Measurements from ENCODE around the gene OR2B2. TPM values are rescaled to one million over a fixed set of nuclear protein-coding genes. Genes with fewer than 3 reads are reported as not detected.

Gene OR2B2
- total RNA-seq, 1 experiment from 2014 or later, result not detected

DNA sequence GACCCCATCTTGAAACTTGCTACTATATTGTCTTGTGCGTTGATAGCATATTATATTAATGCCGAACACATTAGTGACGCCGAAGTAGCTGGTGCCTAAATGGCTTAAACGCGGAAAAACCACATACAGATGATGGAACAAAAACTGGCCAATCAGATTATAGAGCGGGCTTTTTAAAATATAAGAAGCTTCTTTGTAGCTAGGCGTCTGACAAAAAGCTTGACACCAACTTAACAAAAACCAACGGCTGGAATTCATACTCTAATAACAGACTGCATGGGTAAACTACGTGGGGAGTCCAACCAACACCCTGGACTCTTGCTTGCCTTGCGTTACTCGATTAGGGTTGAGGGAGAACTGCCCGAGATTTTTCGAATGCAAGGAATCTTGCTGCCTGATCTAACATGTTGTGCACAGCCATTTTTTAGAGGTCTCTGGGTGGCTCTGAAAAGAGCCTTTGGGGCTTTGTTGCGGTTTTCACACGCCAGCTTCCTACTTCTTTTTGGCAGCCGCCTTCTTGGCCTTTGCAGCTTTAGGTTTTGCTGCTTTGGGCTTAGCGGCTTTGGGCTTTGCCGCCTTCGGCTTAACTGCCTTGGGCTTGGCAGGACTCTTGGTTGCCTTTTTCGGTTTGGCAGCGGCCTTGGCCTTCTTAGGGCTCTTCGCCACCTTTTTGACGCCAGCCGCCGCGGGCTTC, 45.7 kb downstream of the OR2B2 start:
- Mint-ChIP-seq H3K27ac (peak overlapping the region; percentile 100), H3K36me3 (peaks cover 11% of the 10 kb centered on the region; the same call in 1 of the 2 replicates), H3K27me3 (ENCODE audit: low read depth) (peaks cover 4% of the 10 kb centered on the region; the same call in 1 of the 2 replicates), H3K4me3 (peak overlapping the region; percentile 97), H3K9me3 (peaks cover 13% of the 10 kb centered on the region), H3K4me1 (peaks cover 37% of the 10 kb centered on the region)
- POLR2A ChIA-PET, result interaction anchor here (0.6 to 12.2 kb wide), 36 partner anchors 8 to 1846 kb away, joined by 3 to 817 read pairs (median 14); a partner anchor contains a TSS
- DNase-seq (ENCODE audit: low spot score) (no peak), ATAC-seq (peak; percentile 7)
- CTCF ChIA-PET, result interaction anchor here (1.3 to 4.3 kb wide), 5 partner anchors 23 to 30 kb away, joined by 5 to 17 read pairs (median 5); a partner anchor contains a TSS
- TF ChIP-seq MXD4 (CRISPR knock-in tag; IDR thresholded peaks at IDR 0.05; ENCODE audit: borderline replicate concordance) (no peak), ZNF317 (CRISPR knock-in tag; IDR thresholded peaks at IDR 0.05; ENCODE audit: borderline replicate concordance, low read depth) (peak; percentile 7; the same call in 1 of the 2 replicates), EMX1 (CRISPR knock-in tag; IDR thresholded peaks at IDR 0.05) (peak; percentile 99; the same call in 1 of the 2 replicates), ZNF219 (CRISPR knock-in tag; IDR thresholded peaks at IDR 0.05; ENCODE audit: borderline replicate concordance) (no peak), ATF1 (CRISPR knock-in tag; IDR thresholded peaks at IDR 0.05) (no peak; the same call in 1 of the 2 replicates), IRF2 (CRISPR knock-in tag; IDR thresholded peaks at IDR 0.05; ENCODE audit: borderline replicate concordance, low read depth) (no peak), HMGA2 (CRISPR knock-in tag; IDR thresholded peaks at IDR 0.05) (no peak), NR3C1 (CRISPR knock-in tag; conservative IDR thresholded peaks at IDR 0.05; ENCODE audit: low read depth) (no peak), NFE2L1 (CRISPR knock-in tag; IDR thresholded peaks at IDR 0.05) (no peak), ZNF121 (CRISPR knock-in tag; IDR thresholded peaks at IDR 0.05) (no peak), SMAD4 (CRISPR knock-in tag; IDR thresholded peaks at IDR 0.05) (peak; percentile 24; the same call in 1 of the 2 replicates), GRHL2 (CRISPR knock-in tag; IDR thresholded peaks at IDR 0.05; ENCODE audit: insufficient replicate concordance, severe bottlenecking) (no peak), FOXK1 (CRISPR knock-in tag; IDR thresholded peaks at IDR 0.05) (no peak), ZNF396 (CRISPR knock-in tag; IDR thresholded peaks at IDR 0.05; ENCODE audit: borderline replicate concordance) (no peak), TP53 (CRISPR knock-in tag; IDR thresholded peaks at IDR 0.05) (no peak), ZNF138 (CRISPR knock-in tag; conservative IDR thresholded peaks at IDR 0.05) (no peak)
- TF ChIP-seq, protein P1, sequence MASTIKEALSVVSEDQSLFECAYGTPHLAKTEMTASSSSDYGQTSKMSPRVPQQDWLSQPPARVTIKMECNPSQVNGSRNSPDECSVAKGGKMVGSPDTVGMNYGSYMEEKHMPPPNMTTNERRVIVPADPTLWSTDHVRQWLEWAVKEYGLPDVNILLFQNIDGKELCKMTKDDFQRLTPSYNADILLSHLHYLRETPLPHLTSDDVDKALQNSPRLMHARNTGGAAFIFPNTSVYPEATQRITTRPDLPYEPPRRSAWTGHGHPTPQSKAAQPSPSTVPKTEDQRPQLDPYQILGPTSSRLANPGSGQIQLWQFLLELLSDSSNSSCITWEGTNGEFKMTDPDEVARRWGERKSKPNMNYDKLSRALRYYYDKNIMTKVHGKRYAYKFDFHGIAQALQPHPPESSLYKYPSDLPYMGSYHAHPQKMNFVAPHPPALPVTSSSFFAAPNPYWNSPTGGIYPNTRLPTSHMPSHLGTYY (CRISPR knock-in tag; IDR thresholded peaks at IDR 0.05), result no peak; the same call in 1 of the 2 replicates
- TF ChIP-seq, protein P2, sequence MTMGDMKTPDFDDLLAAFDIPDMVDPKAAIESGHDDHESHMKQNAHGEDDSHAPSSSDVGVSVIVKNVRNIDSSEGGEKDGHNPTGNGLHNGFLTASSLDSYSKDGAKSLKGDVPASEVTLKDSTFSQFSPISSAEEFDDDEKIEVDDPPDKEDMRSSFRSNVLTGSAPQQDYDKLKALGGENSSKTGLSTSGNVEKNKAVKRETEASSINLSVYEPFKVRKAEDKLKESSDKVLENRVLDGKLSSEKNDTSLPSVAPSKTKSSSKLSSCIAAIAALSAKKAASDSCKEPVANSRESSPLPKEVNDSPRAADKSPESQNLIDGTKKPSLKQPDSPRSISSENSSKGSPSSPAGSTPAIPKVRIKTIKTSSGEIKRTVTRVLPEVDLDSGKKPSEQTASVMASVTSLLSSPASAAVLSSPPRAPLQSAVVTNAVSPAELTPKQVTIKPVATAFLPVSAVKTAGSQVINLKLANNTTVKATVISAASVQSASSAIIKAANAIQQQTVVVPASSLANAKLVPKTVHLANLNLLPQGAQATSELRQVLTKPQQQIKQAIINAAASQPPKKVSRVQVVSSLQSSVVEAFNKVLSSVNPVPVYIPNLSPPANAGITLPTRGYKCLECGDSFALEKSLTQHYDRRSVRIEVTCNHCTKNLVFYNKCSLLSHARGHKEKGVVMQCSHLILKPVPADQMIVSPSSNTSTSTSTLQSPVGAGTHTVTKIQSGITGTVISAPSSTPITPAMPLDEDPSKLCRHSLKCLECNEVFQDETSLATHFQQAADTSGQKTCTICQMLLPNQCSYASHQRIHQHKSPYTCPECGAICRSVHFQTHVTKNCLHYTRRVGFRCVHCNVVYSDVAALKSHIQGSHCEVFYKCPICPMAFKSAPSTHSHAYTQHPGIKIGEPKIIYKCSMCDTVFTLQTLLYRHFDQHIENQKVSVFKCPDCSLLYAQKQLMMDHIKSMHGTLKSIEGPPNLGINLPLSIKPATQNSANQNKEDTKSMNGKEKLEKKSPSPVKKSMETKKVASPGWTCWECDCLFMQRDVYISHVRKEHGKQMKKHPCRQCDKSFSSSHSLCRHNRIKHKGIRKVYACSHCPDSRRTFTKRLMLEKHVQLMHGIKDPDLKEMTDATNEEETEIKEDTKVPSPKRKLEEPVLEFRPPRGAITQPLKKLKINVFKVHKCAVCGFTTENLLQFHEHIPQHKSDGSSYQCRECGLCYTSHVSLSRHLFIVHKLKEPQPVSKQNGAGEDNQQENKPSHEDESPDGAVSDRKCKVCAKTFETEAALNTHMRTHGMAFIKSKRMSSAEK (CRISPR knock-in tag; IDR thresholded peaks at IDR 0.05; ENCODE audit: borderline replicate concordance), result peak; percentile 84; the same call in 1 of the 2 replicates
- TF ChIP-seq, protein P3, sequence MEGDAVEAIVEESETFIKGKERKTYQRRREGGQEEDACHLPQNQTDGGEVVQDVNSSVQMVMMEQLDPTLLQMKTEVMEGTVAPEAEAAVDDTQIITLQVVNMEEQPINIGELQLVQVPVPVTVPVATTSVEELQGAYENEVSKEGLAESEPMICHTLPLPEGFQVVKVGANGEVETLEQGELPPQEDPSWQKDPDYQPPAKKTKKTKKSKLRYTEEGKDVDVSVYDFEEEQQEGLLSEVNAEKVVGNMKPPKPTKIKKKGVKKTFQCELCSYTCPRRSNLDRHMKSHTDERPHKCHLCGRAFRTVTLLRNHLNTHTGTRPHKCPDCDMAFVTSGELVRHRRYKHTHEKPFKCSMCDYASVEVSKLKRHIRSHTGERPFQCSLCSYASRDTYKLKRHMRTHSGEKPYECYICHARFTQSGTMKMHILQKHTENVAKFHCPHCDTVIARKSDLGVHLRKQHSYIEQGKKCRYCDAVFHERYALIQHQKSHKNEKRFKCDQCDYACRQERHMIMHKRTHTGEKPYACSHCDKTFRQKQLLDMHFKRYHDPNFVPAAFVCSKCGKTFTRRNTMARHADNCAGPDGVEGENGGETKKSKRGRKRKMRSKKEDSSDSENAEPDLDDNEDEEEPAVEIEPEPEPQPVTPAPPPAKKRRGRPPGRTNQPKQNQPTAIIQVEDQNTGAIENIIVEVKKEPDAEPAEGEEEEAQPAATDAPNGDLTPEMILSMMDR (IDR thresholded peaks at IDR 0.05), result no peak
- TF ChIP-seq, protein P4, sequence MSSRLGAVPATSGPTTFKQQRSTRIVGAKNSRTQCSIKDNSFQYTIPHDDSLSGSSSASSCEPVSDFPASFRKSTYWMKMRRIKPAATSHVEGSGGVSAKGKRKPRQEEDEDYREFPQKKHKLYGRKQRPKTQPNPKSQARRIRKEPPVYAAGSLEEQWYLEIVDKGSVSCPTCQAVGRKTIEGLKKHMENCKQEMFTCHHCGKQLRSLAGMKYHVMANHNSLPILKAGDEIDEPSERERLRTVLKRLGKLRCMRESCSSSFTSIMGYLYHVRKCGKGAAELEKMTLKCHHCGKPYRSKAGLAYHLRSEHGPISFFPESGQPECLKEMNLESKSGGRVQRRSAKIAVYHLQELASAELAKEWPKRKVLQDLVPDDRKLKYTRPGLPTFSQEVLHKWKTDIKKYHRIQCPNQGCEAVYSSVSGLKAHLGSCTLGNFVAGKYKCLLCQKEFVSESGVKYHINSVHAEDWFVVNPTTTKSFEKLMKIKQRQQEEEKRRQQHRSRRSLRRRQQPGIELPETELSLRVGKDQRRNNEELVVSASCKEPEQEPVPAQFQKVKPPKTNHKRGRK (CRISPR knock-in tag; IDR thresholded peaks at IDR 0.05; ENCODE audit: borderline replicate concordance), result 0 out of 2 replicates have a peak, but pooled peaks have one; percentile 57
- TF ChIP-seq, protein P5, sequence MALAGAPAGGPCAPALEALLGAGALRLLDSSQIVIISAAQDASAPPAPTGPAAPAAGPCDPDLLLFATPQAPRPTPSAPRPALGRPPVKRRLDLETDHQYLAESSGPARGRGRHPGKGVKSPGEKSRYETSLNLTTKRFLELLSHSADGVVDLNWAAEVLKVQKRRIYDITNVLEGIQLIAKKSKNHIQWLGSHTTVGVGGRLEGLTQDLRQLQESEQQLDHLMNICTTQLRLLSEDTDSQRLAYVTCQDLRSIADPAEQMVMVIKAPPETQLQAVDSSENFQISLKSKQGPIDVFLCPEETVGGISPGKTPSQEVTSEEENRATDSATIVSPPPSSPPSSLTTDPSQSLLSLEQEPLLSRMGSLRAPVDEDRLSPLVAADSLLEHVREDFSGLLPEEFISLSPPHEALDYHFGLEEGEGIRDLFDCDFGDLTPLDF (CRISPR knock-in tag; IDR thresholded peaks at IDR 0.05), result no peak
- TF ChIP-seq, protein P6, sequence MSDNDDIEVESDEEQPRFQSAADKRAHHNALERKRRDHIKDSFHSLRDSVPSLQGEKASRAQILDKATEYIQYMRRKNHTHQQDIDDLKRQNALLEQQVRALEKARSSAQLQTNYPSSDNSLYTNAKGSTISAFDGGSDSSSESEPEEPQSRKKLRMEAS (CRISPR knock-in tag; IDR thresholded peaks at IDR 0.05), result no peak
- TF ChIP-seq, protein P7, sequence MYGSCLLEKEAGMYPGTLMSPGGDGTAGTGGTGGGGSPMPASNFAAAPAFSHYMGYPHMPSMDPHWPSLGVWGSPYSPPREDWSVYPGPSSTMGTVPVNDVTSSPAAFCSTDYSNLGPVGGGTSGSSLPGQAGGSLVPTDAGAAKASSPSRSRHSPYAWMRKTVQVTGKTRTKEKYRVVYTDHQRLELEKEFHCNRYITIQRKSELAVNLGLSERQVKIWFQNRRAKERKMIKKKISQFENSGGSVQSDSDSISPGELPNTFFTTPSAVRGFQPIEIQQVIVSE (CRISPR knock-in tag; IDR thresholded peaks at IDR 0.05; ENCODE audit: borderline replicate concordance), result peak; percentile 85

Data from WTC11 (cell line).